ENCODE results near the gene LINC01488.

DNA sequence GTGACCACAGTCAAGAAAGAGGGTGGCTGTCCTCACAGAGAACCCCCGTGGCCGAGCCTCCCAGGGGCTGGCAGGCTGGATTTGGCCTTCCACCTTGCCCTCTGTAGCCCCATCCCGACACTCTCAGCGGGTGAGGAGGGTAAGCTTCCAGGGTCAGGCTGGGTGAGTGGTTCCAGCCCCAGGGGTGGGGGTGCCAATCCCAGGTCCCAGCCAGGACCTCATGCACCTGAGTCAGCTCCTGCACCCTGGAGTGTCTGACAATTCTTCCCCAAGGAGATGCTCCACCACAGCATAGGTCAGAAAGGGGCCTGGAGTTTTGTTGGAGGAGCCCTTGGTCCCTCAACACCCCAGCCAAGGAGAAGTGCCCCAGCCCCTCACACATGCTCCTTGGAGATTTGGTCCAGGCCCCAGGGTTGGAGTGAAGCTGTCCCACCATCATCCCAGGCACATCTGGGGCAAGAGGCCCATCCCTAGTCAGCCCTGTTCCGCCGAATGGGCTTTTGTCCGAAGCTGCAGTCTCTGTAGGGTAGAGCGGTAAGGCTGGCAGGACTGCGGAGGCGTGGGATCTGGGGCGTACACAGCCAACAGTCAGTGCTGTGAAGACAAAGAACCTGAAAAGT lies 8.4 kb downstream of the LINC01488 start:
- TF ChIP-seq ZNF274 (IDR thresholded peaks at IDR 0.05; ENCODE audit: low read depth, low read length) (no peak), YY1 (IDR thresholded peaks at IDR 0.05; ENCODE audit: insufficient read depth, insufficient read length) (no peak)
